Testis (tissue), 2 donors: ENCODE results near the gene GNA12.

Experiments
- CTCF ChIP-seq, 3 experiments: fragments of 450-650 bp in 2 of 3; fragments of 200-600 bp in 1 of 3; sonication (generic) in 1 of 3; IDR thresholded peaks; one replicate each; pipeline ENCODE4 v1.5.1; 2016 to 2019; ENCODE audit warnings: antibody characterized with exemption in 3 of 3, mild to moderate bottlenecking in 2 of 3, moderate library complexity in 1 of 3
- POLR2A ChIP-seq: fragments of 450-650 bp; IDR thresholded peaks from one replicate; pipeline ENCODE4 v1.6.1; 2017; ENCODE audit warnings: antibody characterized with exemption, mild to moderate bottlenecking, moderate library complexity

GRCh38 chr7:2734751-2735571 is 109.1 kb downstream of the GNA12 start:
- TF ChIP-seq CTCF (IDR thresholded peaks at IDR 0.05) (no peak), POLR2A (no peak)
